ACC112 (cell line): ENCODE data around the gene GLB1L3.
"Not testable (repeated sequence)": the region's sequence is repeated elsewhere in the genome, so short reads cannot be mapped to it uniquely, and the experiment has no call there.

Source experiments
- H2AFZ ChIP-seq: fragments of 200-600 bp; sonication (generic); one replicate; pipeline ENCODE4 v1.6.0; 2017; ENCODE audit warnings: antibody characterized with exemption, low read length; ENCODE audit not compliant: unreplicated experiment
- H3K27ac ChIP-seq: fragments of 200-600 bp; sonication (generic); 2 replicates; pipeline ENCODE4 v1.5.1; 2014; ENCODE audit warnings: low read depth, mild to moderate bottlenecking, antibody characterized with exemption, low read length, moderate library complexity
- H3K27me3 ChIP-seq: fragments of 200-600 bp; sonication (generic); 2 replicates; pipeline ENCODE4 v1.6.1; 2014; ENCODE audit warnings: mild to moderate bottlenecking, antibody characterized with exemption, low read length, moderate library complexity, mixed read lengths; ENCODE audit not compliant: insufficient read depth
- H3K36me3 ChIP-seq: fragments of 200-600 bp; sonication (generic); 2 replicates; pipeline ENCODE4 v1.6.1; 2016; ENCODE audit warnings: mild to moderate bottlenecking, antibody characterized with exemption, low read length, moderate library complexity, mixed read lengths; ENCODE audit not compliant: insufficient read depth
- H3K4me1 ChIP-seq: fragments of 200-600 bp; sonication (generic); one replicate; pipeline ENCODE4 v1.6.1; 2016; ENCODE audit warnings: low read length, mixed read lengths; ENCODE audit not compliant: insufficient read depth, unreplicated experiment, control insufficient read depth
- H3K4me3 ChIP-seq: fragments of 200-600 bp; sonication (generic); 2 replicates; pipeline ENCODE4 v1.5.1; 2014; ENCODE audit warnings: mild to moderate bottlenecking, low read depth, low read length
- H3K79me2 ChIP-seq: fragments of 200-600 bp; sonication (generic); one replicate; pipeline ENCODE4 v1.6.0; 2016; ENCODE audit warnings: low read length; ENCODE audit not compliant: control insufficient read depth, unreplicated experiment, insufficient read depth

GLB1L3 gene

GRCh38 chr11:134344497-134345236 lies 68.5 kb downstream of the GLB1L3 start:
- H3K36me3 ChIP-seq, H3K27me3 ChIP-seq, H3K4me1 ChIP-seq, H3K27ac ChIP-seq, H3K79me2 ChIP-seq, H2AFZ ChIP-seq, H3K4me3 ChIP-seq: not testable (repeated sequence)

GRCh38 chr11:134345237-134345550 lies 69.0 kb downstream of the GLB1L3 start:
- H3K36me3 ChIP-seq, result no peaks in the 10 kb centered on the region
- H3K27ac ChIP-seq, result no peak overlapping the region
- no peaks in the 10 kb centered on the region for H3K4me1 ChIP-seq
- no peaks in the 10 kb centered on the region for H3K27me3 ChIP-seq
- no peak overlapping the region for H3K4me3 ChIP-seq
- no peaks in the 10 kb centered on the region for H3K79me2 ChIP-seq
- H2AFZ ChIP-seq, result no peak overlapping the region

- H3K27ac ChIP-seq, result no peak overlapping the region
- no peaks in the 10 kb centered on the region for H3K4me1 ChIP-seq
- H3K36me3 ChIP-seq, result no peaks in the 10 kb centered on the region
- H3K27me3 ChIP-seq, result no peaks in the 10 kb centered on the region
- H3K79me2 ChIP-seq, result no peaks in the 10 kb centered on the region
- H3K4me3 ChIP-seq, result no peak overlapping the region
- no peak overlapping the region for H2AFZ ChIP-seq
Observed at GRCh38 chr11:134346101-134346975, 70.2 kb downstream of the GLB1L3 start.

- Histone ChIP-seq H3K4me1 (no peaks in the 10 kb centered on the region), H2AFZ (no peak overlapping the region), H3K4me3 (no peak overlapping the region), H3K27ac (no peak overlapping the region), H3K36me3 (no peaks in the 10 kb centered on the region), H3K27me3 (no peaks in the 10 kb centered on the region), H3K79me2 (no peaks in the 10 kb centered on the region)
Observed at GRCh38 chr11:134346976-134347350, 70.8 kb downstream of the GLB1L3 start.

- Histone ChIP-seq H2AFZ (no peak overlapping the region), H3K79me2 (no peaks in the 10 kb centered on the region)
Observed at GRCh38 chr11:134347441-134347840, 71.3 kb downstream of the GLB1L3 start.

GRCh38 chr11:134349109-134349801 lies 73.1 kb downstream of the GLB1L3 start:
- Histone ChIP-seq H3K4me1 (no peaks in the 10 kb centered on the region), H2AFZ (no peak overlapping the region), H3K79me2 (no peaks in the 10 kb centered on the region), H3K4me3 (no peak overlapping the region), H3K36me3 (no peaks in the 10 kb centered on the region), H3K27me3 (no peaks in the 10 kb centered on the region), H3K27ac (no peak overlapping the region)

More at GRCh38 chr11:134347441-134347840, 71.3 kb downstream of the GLB1L3 start:
- Histone ChIP-seq H3K27ac (no peak overlapping the region), H3K36me3 (no peaks in the 10 kb centered on the region), H3K4me3 (no peak overlapping the region), H3K4me1 (no peaks in the 10 kb centered on the region), H3K27me3 (no peaks in the 10 kb centered on the region)

- Histone ChIP-seq H3K36me3 (no peaks in the 10 kb centered on the region), H3K79me2 (no peaks in the 10 kb centered on the region), H2AFZ (no peak overlapping the region), H3K4me3 (no peak overlapping the region), H3K4me1 (no peaks in the 10 kb centered on the region), H3K27ac (no peak overlapping the region), H3K27me3 (no peaks in the 10 kb centered on the region)
Observed at GRCh38 chr11:134349802-134350355, 73.7 kb downstream of the GLB1L3 start.

GRCh38 chr11:134350381-134350780 lies 74.2 kb downstream of the GLB1L3 start:
- no peak overlapping the region for H3K4me3 ChIP-seq
- no peaks in the 10 kb centered on the region for H3K4me1 ChIP-seq
- no peak overlapping the region for H2AFZ ChIP-seq

GRCh38 chr11:134352111-134352510 lies 75.9 kb downstream of the GLB1L3 start:
- Histone ChIP-seq H3K4me1 (no peaks in the 10 kb centered on the region), H3K27me3 (no peaks in the 10 kb centered on the region), H3K4me3 (no peak overlapping the region), H3K79me2 (no peaks in the 10 kb centered on the region), H3K27ac (no peak overlapping the region), H2AFZ (no peak overlapping the region), H3K36me3 (no peaks in the 10 kb centered on the region)

More at GRCh38 chr11:134350381-134350780, 74.2 kb downstream of the GLB1L3 start:
- Histone ChIP-seq H3K79me2 (no peaks in the 10 kb centered on the region), H3K36me3 (no peaks in the 10 kb centered on the region), H3K27me3 (no peaks in the 10 kb centered on the region), H3K27ac (no peak overlapping the region)

GRCh38 chr11:134355136-134355535 lies 79.0 kb downstream of the GLB1L3 start:
- Histone ChIP-seq H3K4me3 (no peak overlapping the region), H3K27me3 (no peaks in the 10 kb centered on the region), H3K27ac (no peak overlapping the region), H3K4me1 (no peaks in the 10 kb centered on the region), H3K36me3 (no peaks in the 10 kb centered on the region), H2AFZ (no peak overlapping the region), H3K79me2 (no peaks in the 10 kb centered on the region)
